HFF-Myc (cell line): ENCODE measurements around the gene DISC1.
"Not testable (repeated sequence)": the region's sequence is repeated elsewhere in the genome, so short reads cannot be mapped to it uniquely, and the experiment has no call there.

ENCODE experiments used
- DNase-seq: peaks from one replicate; pipeline ENCODE4 v3.0.0-alpha.2; 2011; ENCODE audit warnings: low read depth; ENCODE audit errors: extremely low read depth
- H3K4me3 ChIP-seq: replicated peaks from 2 replicates; pipeline ENCODE4 v1.5.1; 2011; ENCODE audit warnings: low read depth, mild to moderate bottlenecking, control low read depth, low read length
- CTCF ChIP-seq: IDR thresholded peaks from 2 replicates; pipeline ENCODE4 v1.5.1; 2012; ENCODE audit warnings: mild to moderate bottlenecking, low read depth, low read length, control low read depth; ENCODE audit errors: missing control alignments

DISC1 gene

GRCh38 chr1:231724876-231725647, 98.5 kb downstream of the DISC1 start:
- H3K4me3 ChIP-seq, result no peak overlapping the region
- TF ChIP-seq CTCF, result peak; percentile 55
- DNase-seq, result peak; percentile 27

GRCh38 chr1:231727171-231727570, 100.6 kb downstream of the DISC1 start:
- DNase-seq, result peak; percentile 45
- H3K4me3 ChIP-seq, result no peak overlapping the region
- no peak for TF ChIP-seq CTCF

- not testable (repeated sequence) for H3K4me3 ChIP-seq, DNase-seq
Observed at GRCh38 chr1:231728987-231729386, 102.4 kb downstream of the DISC1 start.

GRCh38 chr1:231729544-231729943, 103.0 kb downstream of the DISC1 start:
- no peak for TF ChIP-seq CTCF
- no peak overlapping the region for H3K4me3 ChIP-seq
- no peak for DNase-seq

- no peak overlapping the region for H3K4me3 ChIP-seq
- no peak for DNase-seq
- TF ChIP-seq CTCF, result no peak
Observed at GRCh38 chr1:231731268-231731667, 104.7 kb downstream of the DISC1 start.

- H3K4me3 ChIP-seq, result no peak overlapping the region
- DNase-seq, result no peak
- no peak for TF ChIP-seq CTCF
Observed at GRCh38 chr1:231733063-231733462, 106.5 kb downstream of the DISC1 start.

GRCh38 chr1:231733672-231734071, 107.1 kb downstream of the DISC1 start:
- no peak overlapping the region for H3K4me3 ChIP-seq
- TF ChIP-seq CTCF, result no peak
- no peak for DNase-seq
